Esophagus muscularis mucosa (tissue), 4 donors: ENCODE measurements around the gene INSC. TPM values are rescaled to one million over a fixed set of nuclear protein-coding genes. Genes with fewer than 3 reads are reported as not detected.

Experiments
- DNase-seq: peaks from one replicate; pipeline ENCODE4 v3.0.0-alpha.2; 2017; ENCODE audit errors: extremely low spot score
- H3K27ac ChIP-seq, 4 donors: fragments of 200-600 bp; sonication (generic); replicated peaks in 1 of 4; 1 replicate in 3 of 4; 2 replicates in 1 of 4; pipeline ENCODE4 v1.5.1; 2016 to 2019; ENCODE audit warnings: mild to moderate bottlenecking in 1 of 4
- H3K27me3 ChIP-seq, 4 donors: fragments of 200-600 bp; sonication (generic); one replicate each; pipeline versions ENCODE4 v1.5.1 to v1.6.0; 2016 to 2019
- H3K36me3 ChIP-seq, 4 donors: fragments of 200-600 bp; sonication (generic); one replicate each; pipeline ENCODE4 v1.5.1; 2016 to 2019
- H3K4me1 ChIP-seq, 4 donors: fragments of 200-600 bp; sonication (generic); one replicate each; pipeline ENCODE4 v1.5.1; 2016 to 2019
- H3K4me3 ChIP-seq, 4 donors: fragments of 200-600 bp; sonication (generic); 1 replicate in 2 of 4; 2 replicates in 2 of 4; pipeline ENCODE4 v1.5.1; 2016 to 2019; ENCODE audit warnings: mild to moderate bottlenecking in 4 of 4, moderate library complexity in 1 of 4
- H3K9me3 ChIP-seq, 4 donors: fragments of 200-600 bp; sonication (generic); 1 replicate in 3 of 4; 2 replicates in 1 of 4; pipeline ENCODE4 v1.5.1; 2016 to 2019
- CTCF ChIP-seq, 3 experiments: fragments of 200-600 bp in 2 of 3; fragments of 450-650 bp in 1 of 3; sonication (generic) in 2 of 3; IDR thresholded peaks; one replicate each; pipeline ENCODE4 v1.5.1; 2017 to 2019; ENCODE audit warnings: antibody characterized with exemption in 3 of 3, mild to moderate bottlenecking in 2 of 3, moderate library complexity in 1 of 3
- EP300 ChIP-seq: sonication (generic); formaldehyde crosslinking; IDR thresholded peaks from one replicate; pipeline ENCODE4 v1.6.1; 2017; ENCODE audit warnings: antibody characterized with exemption
- POLR2A ChIP-seq: fragments of 450-650 bp; IDR thresholded peaks from one replicate; pipeline ENCODE4 v1.6.1; 2017; ENCODE audit warnings: antibody characterized with exemption, moderate library complexity, mild to moderate bottlenecking, low read depth
- POLR2AphosphoS5 ChIP-seq, 2 donors: sonication (generic); formaldehyde crosslinking; IDR thresholded peaks; one replicate each; pipeline ENCODE4 v1.6.1; 2017; ENCODE audit warnings: antibody characterized with exemption in 2 of 2
- WGBS: methylation state at CpG from one replicate; pipeline ENCODE4 v1.1.5; 2018; 5-methylcytosine and 5-hydroxymethylcytosine counted together
- intact Hi-C: fragments of 100-400 bp; cut with DNase I; formaldehyde crosslinking; loops from one replicate; pipeline ENCODE4 v1.15.1; 2023
- total RNA-seq, 4 donors: library from RNA; depleted of rRNA; stranded (reverse); fragments of >200 nt; gene quantifications; one replicate each; pipeline versions ENCODE4 v1.1.0 to v1.2.1, GENCODE V29; 2016

The INSC gene
- total RNA-seq, 4 donors from 2014 or later: 1.7 to 3.1 (median 2.6) TPM

GRCh38 chr11:15136166-15136565 lies 21.4 kb downstream of the INSC start:
- Histone ChIP-seq H3K27ac (no peak overlapping the region), H3K27me3 (no peaks in the 10 kb centered on the region), H3K9me3 (no peaks in the 10 kb centered on the region), H3K4me1 (peaks cover 0 to 7% (median 0%) of the 10 kb centered on the region in 4 donors), H3K36me3 (no peaks in the 10 kb centered on the region), H3K4me3 (no peak overlapping the region)
- no peak for DNase-seq
- 93% methylated on average over 1 of the region's 1 CpG for WGBS
- no peak for TF ChIP-seq POLR2AphosphoS5 (IDR thresholded peaks at IDR 0.05)
- TF ChIP-seq CTCF (IDR thresholded peaks at IDR 0.05): no peak
- TF ChIP-seq POLR2A: no peak
- intact Hi-C loops: no loop called here

- intact Hi-C loops: no loop called here
- H3K27ac ChIP-seq: no peak overlapping the region
- no peak for TF ChIP-seq EP300
- TF ChIP-seq POLR2AphosphoS5 (IDR thresholded peaks at IDR 0.05): no peak
- TF ChIP-seq CTCF (IDR thresholded peaks at IDR 0.05): no peak
- TF ChIP-seq POLR2A: no peak
- H3K9me3 ChIP-seq: no peaks in the 10 kb centered on the region
- no peak overlapping the region for H3K4me3 ChIP-seq
- no peaks in the 10 kb centered on the region for H3K36me3 ChIP-seq
- peaks cover 0 to 7% (median 0%) of the 10 kb centered on the region in 4 donors for H3K4me1 ChIP-seq
- H3K27me3 ChIP-seq: no peaks in the 10 kb centered on the region
- 45% methylated on average over 5 of the region's 5 CpGs for WGBS
- no peak for DNase-seq
These were observed 24.5 kb downstream of the INSC start for GRCh38 chr11:15139096-15139770.

- intact Hi-C loops: no loop called here
- Histone ChIP-seq H3K9me3 (no peaks in the 10 kb centered on the region), H3K27me3 (no peaks in the 10 kb centered on the region), H3K4me1 (peaks cover 0 to 7% (median 2%) of the 10 kb centered on the region in 4 donors), H3K36me3 (no peaks in the 10 kb centered on the region), H3K4me3 (no peak overlapping the region), H3K27ac (no peak overlapping the region)
- TF ChIP-seq EP300 (no peak), POLR2A (no peak), CTCF (IDR thresholded peaks at IDR 0.05) (no peak), POLR2AphosphoS5 (IDR thresholded peaks at IDR 0.05) (no peak)
- no peak for DNase-seq
- WGBS: 90% methylated on average over 4 of the region's 4 CpGs
These were observed 25.4 kb downstream of the INSC start for GRCh38 chr11:15139958-15140659.

- H3K9me3 ChIP-seq: no peaks in the 10 kb centered on the region
- H3K27ac ChIP-seq: no peak overlapping the region
- intact Hi-C loops: no loop called here
- WGBS: 81% methylated on average over 3 of the region's 3 CpGs
- peaks cover 0 to 7% (median 2%) of the 10 kb centered on the region in 4 donors for H3K4me1 ChIP-seq
- TF ChIP-seq CTCF (IDR thresholded peaks at IDR 0.05) (no peak), POLR2AphosphoS5 (IDR thresholded peaks at IDR 0.05) (no peak), POLR2A (no peak), EP300 (no peak)
- no peak overlapping the region for H3K4me3 ChIP-seq
- no peaks in the 10 kb centered on the region for H3K36me3 ChIP-seq
- no peak for DNase-seq
- H3K27me3 ChIP-seq: no peaks in the 10 kb centered on the region
These were observed 26.7 kb downstream of the INSC start for GRCh38 chr11:15141381-15141780.
